H9 (cell line): ENCODE measurements around the gene NAA10. TPM values are rescaled to one million over a fixed set of nuclear protein-coding genes. Genes with fewer than 3 reads are reported as not detected.

Experiments
- DNase-seq: peaks from one replicate; pipeline ENCODE4 v3.0.0-alpha.2; 2017
- H2AFZ ChIP-seq: one replicate; pipeline ENCODE4 v1.6.1; 2013; ENCODE audit warnings: mild to moderate bottlenecking, low read length, control low read depth, moderate library complexity
- H2AK5ac ChIP-seq: 2 replicates; pipeline ENCODE4 v1.6.1; 2013; ENCODE audit warnings: low read length, control low read depth, mixed read lengths; ENCODE audit not compliant: insufficient read length
- H2BK120ac ChIP-seq: one replicate; pipeline ENCODE4 v1.6.1; 2013; ENCODE audit warnings: low read depth, mild to moderate bottlenecking, low read length, control low read depth, inconsistent platforms; ENCODE audit not compliant: poor library complexity, severe bottlenecking
- H2BK12ac ChIP-seq: 2 replicates; pipeline ENCODE4 v1.6.1; 2013; ENCODE audit warnings: low read length, control low read depth, mixed read lengths, low read depth; ENCODE audit not compliant: insufficient read length
- H2BK15ac ChIP-seq: 2 replicates; pipeline ENCODE4 v1.6.1; 2013; ENCODE audit warnings: low read depth, low read length, control low read depth
- H2BK20ac ChIP-seq: one replicate; pipeline ENCODE4 v1.6.1; 2013; ENCODE audit warnings: low read depth, mild to moderate bottlenecking, low read length, control low read depth, inconsistent platforms; ENCODE audit not compliant: poor library complexity, severe bottlenecking
- H2BK5ac ChIP-seq: 2 replicates; pipeline ENCODE4 v1.6.1; 2013; ENCODE audit warnings: low read length, control low read depth, mixed read lengths; ENCODE audit not compliant: insufficient read length
- H3K14ac ChIP-seq: 2 replicates; pipeline ENCODE4 v1.6.1; 2013; ENCODE audit warnings: low read length, control low read depth; ENCODE audit not compliant: insufficient read depth
- H3K18ac ChIP-seq: 2 replicates; pipeline ENCODE4 v1.6.1; 2013; ENCODE audit warnings: low read depth, mild to moderate bottlenecking, mixed read lengths, low read length, control low read depth; ENCODE audit not compliant: insufficient read length
- H3K23ac ChIP-seq: 2 replicates; pipeline ENCODE4 v1.6.1; 2013; ENCODE audit warnings: low read length, control low read depth, mixed read lengths, low read depth; ENCODE audit not compliant: insufficient read length
- H3K23me2 ChIP-seq: 2 replicates; pipeline ENCODE4 v1.6.1; 2013; ENCODE audit warnings: low read depth, mild to moderate bottlenecking, mixed read lengths, low read length, control low read depth; ENCODE audit not compliant: insufficient read length, poor library complexity, severe bottlenecking
- H3K27ac ChIP-seq: 2 replicates; pipeline ENCODE4 v1.5.1; 2013; ENCODE audit warnings: low read length, control low read depth, mixed read lengths, low read depth; ENCODE audit not compliant: insufficient read length
- H3K27me3 ChIP-seq: 2 replicates; pipeline ENCODE4 v1.6.1; 2013; ENCODE audit warnings: low read length, control low read depth, inconsistent platforms; ENCODE audit not compliant: insufficient read depth
- H3K4ac ChIP-seq: 2 replicates; pipeline ENCODE4 v1.6.1; 2013; ENCODE audit warnings: low read depth, mild to moderate bottlenecking, control low read depth, inconsistent platforms, low read length, moderate library complexity
- H3K4me1 ChIP-seq: 2 replicates; pipeline ENCODE4 v1.6.1; 2013; ENCODE audit warnings: low read length, control low read depth, inconsistent platforms; ENCODE audit not compliant: insufficient read depth
- H3K4me2 ChIP-seq: 2 replicates; pipeline ENCODE4 v1.6.1; 2013; ENCODE audit warnings: low read length, control low read depth, mixed read lengths; ENCODE audit not compliant: insufficient read length, insufficient read depth
- H3K56ac ChIP-seq: 2 replicates; pipeline ENCODE4 v1.6.1; 2013; ENCODE audit warnings: low read depth, mild to moderate bottlenecking, mixed read lengths, low read length, control low read depth; ENCODE audit not compliant: insufficient read length
- H3K79me1 ChIP-seq: 2 replicates; pipeline ENCODE4 v1.6.1; 2013; ENCODE audit warnings: low read depth, mild to moderate bottlenecking, moderate library complexity, low read length, control low read depth, inconsistent platforms; ENCODE audit not compliant: insufficient read depth, poor library complexity, severe bottlenecking
- H3K79me2 ChIP-seq: 2 replicates; pipeline ENCODE4 v1.6.1; 2013; ENCODE audit warnings: low read length, control low read depth, inconsistent platforms; ENCODE audit not compliant: insufficient read depth
- H3K9ac ChIP-seq: 2 replicates; pipeline ENCODE4 v1.6.1; 2013; ENCODE audit warnings: low read length, control low read depth, mixed read lengths; ENCODE audit not compliant: insufficient read length; ENCODE audit errors: extremely low read depth
- H3K9me3 ChIP-seq: one replicate; pipeline ENCODE4 v1.6.1; 2013; ENCODE audit warnings: low read depth, low read length, inconsistent platforms; ENCODE audit not compliant: control insufficient read depth
- H3T11ph ChIP-seq: one replicate; pipeline ENCODE4 v1.6.1; 2013; ENCODE audit warnings: mild to moderate bottlenecking, low read length, control low read depth, inconsistent platforms
- H4K20me1 ChIP-seq: one replicate; pipeline ENCODE4 v1.6.1; 2013; ENCODE audit not compliant: control insufficient read depth, insufficient read length, insufficient read depth
- H4K5ac ChIP-seq: 2 replicates; pipeline ENCODE4 v1.6.1; 2013; ENCODE audit warnings: low read depth, mild to moderate bottlenecking, mixed read lengths, low read length, control low read depth; ENCODE audit not compliant: insufficient read length
- H4K8ac ChIP-seq: replicated peaks from 2 replicates; pipeline ENCODE4 v1.6.1; 2013; ENCODE audit warnings: low read length, control low read depth, mixed read lengths, low read depth; ENCODE audit not compliant: insufficient read length
- H4K91ac ChIP-seq: 2 replicates; pipeline ENCODE4 v1.6.1; 2013; ENCODE audit warnings: low read depth, mild to moderate bottlenecking, moderate library complexity, mixed read lengths, low read length, control low read depth; ENCODE audit not compliant: insufficient read length
- H3K27ac Mint-ChIP-seq, 3 experiments: 2 replicates in 2 of 3; 3 replicates in 1 of 3; pipeline ENCODE4 v1.8.0; 2020 to 2021; ENCODE audit warnings: mixed read lengths in 3 of 3, mild to moderate bottlenecking in 1 of 3, moderate library complexity in 1 of 3
- H3K27me3 Mint-ChIP-seq: 2 replicates; pipeline ENCODE4 v1.8.0; 2021; ENCODE audit warnings: low read depth, mild to moderate bottlenecking, moderate library complexity, mixed read lengths
- H3K36me3 Mint-ChIP-seq, 3 experiments: 2 replicates in 2 of 3; 3 replicates in 1 of 3; pipeline ENCODE4 v1.8.0; 2020 to 2021; ENCODE audit warnings: low read depth in 3 of 3, mixed read lengths in 3 of 3; ENCODE audit not compliant: insufficient read depth in 1 of 3
- H3K4me1 Mint-ChIP-seq, 2 experiments: 2 replicates each; pipeline ENCODE4 v1.8.0; 2020; ENCODE audit warnings: mixed read lengths in 2 of 2
- H3K4me3 Mint-ChIP-seq, 2 experiments: 2 replicates in 1 of 2; 3 replicates in 1 of 2; pipeline ENCODE4 v1.8.0; 2020 to 2021; ENCODE audit warnings: mild to moderate bottlenecking in 2 of 2, mixed read lengths in 2 of 2, moderate library complexity in 1 of 2
- H3K9me3 Mint-ChIP-seq, 2 experiments: 2 replicates in 1 of 2; 3 replicates in 1 of 2; pipeline ENCODE4 v1.8.0; 2020; ENCODE audit warnings: mild to moderate bottlenecking in 2 of 2, mixed read lengths in 2 of 2, moderate library complexity in 1 of 2
- CTCF ChIP-seq: fragments of 200-600 bp; sonication (generic); conservative IDR thresholded peaks from 3 replicates; pipeline ENCODE4 v1.8.0; 2021; ENCODE audit warnings: antibody characterized with exemption, mild to moderate bottlenecking
- whole genome bisulfite sequencing: extraction: QIAGEN DNeasy Blood & Tissue Kit; methylation state at CpG from one replicate; pipeline ENCODE4 v1.1.7; 2013; ENCODE audit warnings: missing lambda C conversion rate, low lambda C conversion rate, mixed read lengths; ENCODE audit not compliant: insufficient read length; ENCODE audit errors: extremely low coverage; 5-methylcytosine and 5-hydroxymethylcytosine counted together
- total RNA-seq: library from RNA; stranded (reverse); gene quantifications from 2 replicates; pipeline ENCODE4 v1.2.1, GENCODE V29; 2021

The NAA10 gene
- total RNA-seq, 1 experiment from 2014 or later = 101 TPM

GRCh38 chrX:153934148-153934761, 582 bp downstream of the NAA10 start:
- Histone ChIP-seq H2BK15ac (no peak overlapping the region), H4K20me1 (no peaks in the 10 kb centered on the region), H3K4ac (no peak overlapping the region), H3K18ac (peak overlapping the region; percentile 15), H3K27ac (no peak overlapping the region), H3T11ph (no peak overlapping the region), H2BK120ac (no peak overlapping the region), H3K23ac (no peak overlapping the region), H3K79me1 (no peaks in the 10 kb centered on the region), H3K23me2 (peaks cover 7% of the 10 kb centered on the region), H3K14ac (peak overlapping the region; percentile 69), H3K4me1 (no peaks in the 10 kb centered on the region), H3K56ac (no peak overlapping the region), H2BK5ac (no peak overlapping the region), H3K79me2 (no peaks in the 10 kb centered on the region; the same call in 1 of the 2 replicates), H3K9me3 (peaks cover 26% of the 10 kb centered on the region), H4K5ac (no peak overlapping the region), H3K4me2 (peak overlapping the region; percentile 66), H4K8ac (no peak overlapping the region), H2AFZ (no peak overlapping the region), H2BK12ac (no peak overlapping the region), H3K27me3 (no peaks in the 10 kb centered on the region), H3K9ac (peak overlapping the region; percentile 76), H2AK5ac (no peak overlapping the region), H4K91ac (no peak overlapping the region), H2BK20ac (no peak overlapping the region)
- Mint-ChIP-seq H3K36me3 (peaks cover 25 to 49% (median 27%) of the 10 kb centered on the region in 3 experiments), H3K27me3 (no peaks in the 10 kb centered on the region), H3K27ac (no peak overlapping the region; a peak in 1 of 7 replicates), H3K4me3 (peak overlapping the region; percentile 82 to 89), H3K4me1 (peaks cover under 1 to 14% of the 10 kb centered on the region in 2 experiments; a peak in 2 of 4 replicates), H3K9me3 (peaks cover 59 to 65% of the 10 kb centered on the region in 2 experiments)
- no peak for TF ChIP-seq CTCF
- no CpG with 5 or more reads among the region's 33 CpGs for WGBS
- no peak for DNase-seq
